HG02943 (cell line): ENCODE results near the gene PLEKHM3.
"Not testable (repeated sequence)": the region's sequence is repeated elsewhere in the genome, so short reads cannot be mapped to it uniquely, and the experiment has no call there.

ENCODE experiments used
- ATAC-seq: cut with Tn5 transposase; IDR thresholded peaks from one replicate; pipeline ENCODE4 v1.9.1; 2021; ENCODE audit warnings: mild to moderate bottlenecking, low read depth, moderate library complexity; ENCODE audit not compliant: unreplicated experiment

PLEKHM3 gene

DNA sequence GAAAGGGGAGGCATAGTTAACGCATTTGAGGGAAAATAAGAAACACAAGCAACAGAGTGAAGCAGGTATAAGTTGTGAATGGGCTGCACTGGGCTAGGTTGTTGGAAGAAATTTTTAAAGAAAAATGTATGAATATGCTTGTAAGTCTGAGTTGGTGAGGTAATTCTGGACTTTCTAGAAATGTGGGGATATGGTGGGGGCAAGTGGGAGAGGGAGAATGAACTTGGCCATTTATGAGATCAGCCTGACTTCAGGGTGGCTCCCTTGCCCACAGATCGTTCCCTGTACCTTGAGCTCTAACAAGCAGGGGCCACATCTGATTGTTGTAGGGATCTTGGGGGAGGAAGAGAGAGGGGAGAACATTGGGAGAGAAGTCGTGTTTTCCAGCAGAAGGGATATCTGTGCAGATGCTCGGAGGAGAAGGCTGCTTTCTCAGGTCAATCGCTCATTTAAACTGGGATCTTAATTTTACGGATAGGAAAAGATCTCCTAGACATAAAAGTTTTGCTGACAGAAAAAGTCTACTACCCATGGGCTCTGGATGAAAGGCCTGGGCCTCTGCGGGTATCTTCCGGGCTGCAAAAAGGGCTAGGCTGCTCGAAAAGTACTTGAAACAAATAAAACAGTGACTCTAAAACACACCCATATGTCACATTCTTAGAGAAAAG lies 213.1 kb downstream of the PLEKHM3 start:
- ATAC-seq: no peak

DNA sequence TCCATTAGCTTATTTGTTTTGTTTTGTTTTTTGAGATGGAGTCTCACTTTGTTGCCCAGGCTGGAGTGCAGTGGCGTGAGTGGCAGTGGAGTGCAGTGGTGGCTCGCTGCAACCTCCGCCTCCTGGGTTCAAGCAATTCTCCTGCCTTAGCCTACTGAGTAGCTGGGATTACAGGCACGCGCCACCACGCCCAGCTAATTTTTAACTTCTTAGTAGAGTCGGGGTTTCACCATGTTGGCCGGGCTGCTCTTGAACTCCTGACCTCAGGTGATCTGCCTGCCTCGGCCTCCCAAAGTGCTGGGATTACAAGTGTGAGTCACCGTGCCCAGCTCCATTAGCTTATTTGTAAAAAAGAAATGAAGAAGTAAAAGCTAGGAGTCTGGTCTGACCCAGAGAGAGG lies 213.7 kb downstream of the PLEKHM3 start:
- ATAC-seq: not testable (repeated sequence)

DNA sequence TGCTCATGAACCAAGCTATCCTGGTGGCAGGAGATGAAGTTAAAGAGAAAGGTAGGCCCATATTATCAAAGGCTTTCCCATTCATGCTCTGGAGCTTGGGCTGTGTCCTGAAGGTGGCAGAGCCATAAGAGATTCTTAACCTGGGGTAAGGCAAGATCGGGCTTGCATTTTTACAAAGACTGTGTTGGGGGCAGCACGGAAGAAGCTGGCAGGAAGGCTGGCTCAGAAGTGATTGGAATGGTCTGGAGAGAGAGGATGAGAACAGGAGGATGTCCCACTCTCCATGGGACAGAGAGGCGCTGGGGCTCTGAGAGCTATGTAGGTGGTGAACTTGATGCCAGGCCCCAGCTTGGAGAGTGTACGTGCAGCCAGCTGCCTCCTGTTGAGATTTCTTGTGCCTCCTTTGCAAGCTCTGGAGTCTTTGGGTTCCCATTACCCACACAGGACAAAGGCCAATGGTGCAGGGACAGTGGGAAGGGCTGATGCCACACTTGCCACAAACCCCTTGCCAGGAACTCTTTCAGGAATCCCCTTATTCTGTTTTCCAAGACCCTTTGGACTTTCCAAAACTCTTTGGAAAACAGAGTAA lies 215.0 kb downstream of the PLEKHM3 start:
- no peak for ATAC-seq

DNA sequence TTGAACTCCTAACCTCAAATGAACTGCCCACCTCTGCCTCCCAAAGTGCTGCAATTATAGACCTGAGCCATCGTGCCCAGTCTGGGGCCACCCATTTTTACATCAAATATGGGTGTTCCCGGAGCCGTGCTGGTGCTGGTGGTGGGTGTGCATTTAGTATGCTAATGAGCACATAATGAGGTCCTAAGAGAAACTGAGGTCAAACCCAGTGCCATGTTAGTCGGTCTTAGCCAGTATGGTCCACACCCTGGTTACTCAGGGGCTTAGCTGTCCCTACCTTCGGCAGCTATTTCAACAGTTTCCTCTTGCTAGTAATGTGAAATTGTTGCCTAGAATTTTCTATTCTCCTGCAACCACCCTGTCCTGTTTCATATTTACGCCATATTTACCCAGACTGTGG lies 217.2 kb downstream of the PLEKHM3 start:
- ATAC-seq: no peak

DNA sequence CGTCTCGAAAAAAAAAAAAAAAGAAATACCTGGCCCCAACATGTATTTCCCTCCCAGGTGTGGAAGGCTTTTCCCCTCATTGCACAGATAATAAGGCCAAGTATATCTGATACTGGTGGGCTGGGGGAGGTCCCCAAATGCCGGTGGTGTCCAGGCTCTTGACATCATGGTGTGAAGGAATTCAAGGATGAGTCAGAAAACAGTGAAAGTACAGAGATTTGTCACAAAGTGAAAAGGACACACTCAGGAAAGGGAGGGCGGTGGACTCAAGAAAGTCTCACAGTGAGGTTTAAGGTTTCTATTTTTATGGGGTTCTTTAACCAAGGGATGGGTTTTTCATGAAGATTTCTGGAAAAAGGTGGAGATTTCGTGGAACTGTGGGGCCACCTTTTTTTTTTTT lies 217.8 kb downstream of the PLEKHM3 start:
- no peak for ATAC-seq

DNA sequence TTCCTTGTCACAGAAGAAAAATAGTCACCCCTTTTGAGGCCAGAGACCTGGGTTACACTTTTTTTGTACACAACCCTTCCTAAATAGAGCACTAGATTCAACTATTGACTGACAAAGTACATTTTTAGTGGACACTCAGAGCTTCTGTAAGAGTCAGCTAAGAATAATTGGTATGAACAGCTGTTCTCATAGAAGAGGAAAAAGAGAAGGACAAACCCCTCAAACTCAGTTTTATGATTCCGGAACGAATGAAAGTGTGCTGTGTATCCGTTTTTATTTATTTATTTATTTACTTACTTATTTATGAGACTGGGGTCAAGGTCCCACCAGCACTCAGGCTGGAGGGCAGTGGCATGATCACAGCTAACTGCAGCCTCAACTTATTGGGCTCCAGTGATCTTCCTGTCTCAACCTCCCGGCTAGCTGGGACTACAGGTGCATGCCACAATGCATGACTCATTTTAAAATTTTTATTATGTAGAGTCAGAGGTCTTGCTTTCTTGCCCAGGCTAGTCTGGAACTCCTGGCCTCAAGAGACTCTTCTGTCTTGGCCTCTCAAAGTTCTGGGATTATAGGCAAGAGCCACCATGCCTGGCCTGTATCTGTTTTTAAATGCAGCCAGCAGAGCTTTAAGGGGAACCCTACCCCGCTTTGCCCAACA lies 219.6 kb downstream of the PLEKHM3 start:
- no peak for ATAC-seq

DNA sequence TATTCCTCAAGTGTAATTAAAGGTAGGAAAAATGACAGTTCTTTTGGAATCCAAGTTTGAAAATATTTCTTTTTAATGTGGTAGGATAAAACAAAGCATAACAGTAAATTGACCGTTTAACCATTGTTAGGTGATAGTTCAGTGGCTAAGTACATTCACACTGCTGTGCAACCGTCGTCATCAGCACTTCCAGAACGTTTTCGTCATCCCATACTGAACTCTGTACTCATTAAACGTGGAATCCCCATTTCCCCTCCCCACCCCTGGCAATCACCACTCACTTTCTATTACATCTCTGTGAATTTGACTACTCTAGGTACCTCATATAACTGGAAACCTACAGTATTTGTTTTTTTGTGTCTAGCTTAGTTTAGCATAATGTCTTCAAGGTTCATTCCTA lies 222.7 kb downstream of the PLEKHM3 start:
- ATAC-seq: no peak

DNA sequence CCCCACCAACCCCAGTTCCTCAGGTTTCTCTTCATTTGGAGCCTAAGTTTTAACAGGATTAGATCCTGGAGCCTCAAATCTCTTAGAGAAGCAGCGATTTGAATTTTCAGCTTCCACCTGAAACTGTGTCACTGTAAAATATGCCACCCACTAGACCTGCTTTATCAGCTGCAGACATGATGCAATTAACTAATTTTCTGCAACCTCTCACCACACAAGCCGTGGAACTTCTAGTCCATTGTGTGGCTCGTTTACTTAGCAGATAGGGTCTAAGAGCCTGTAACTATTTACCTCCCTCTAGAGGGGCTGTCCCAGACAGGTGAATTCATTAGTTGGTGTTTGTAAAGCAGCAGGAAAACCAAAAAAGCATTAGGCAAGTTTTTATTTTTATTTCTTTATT lies 224.1 kb downstream of the PLEKHM3 start:
- ATAC-seq: no peak

DNA sequence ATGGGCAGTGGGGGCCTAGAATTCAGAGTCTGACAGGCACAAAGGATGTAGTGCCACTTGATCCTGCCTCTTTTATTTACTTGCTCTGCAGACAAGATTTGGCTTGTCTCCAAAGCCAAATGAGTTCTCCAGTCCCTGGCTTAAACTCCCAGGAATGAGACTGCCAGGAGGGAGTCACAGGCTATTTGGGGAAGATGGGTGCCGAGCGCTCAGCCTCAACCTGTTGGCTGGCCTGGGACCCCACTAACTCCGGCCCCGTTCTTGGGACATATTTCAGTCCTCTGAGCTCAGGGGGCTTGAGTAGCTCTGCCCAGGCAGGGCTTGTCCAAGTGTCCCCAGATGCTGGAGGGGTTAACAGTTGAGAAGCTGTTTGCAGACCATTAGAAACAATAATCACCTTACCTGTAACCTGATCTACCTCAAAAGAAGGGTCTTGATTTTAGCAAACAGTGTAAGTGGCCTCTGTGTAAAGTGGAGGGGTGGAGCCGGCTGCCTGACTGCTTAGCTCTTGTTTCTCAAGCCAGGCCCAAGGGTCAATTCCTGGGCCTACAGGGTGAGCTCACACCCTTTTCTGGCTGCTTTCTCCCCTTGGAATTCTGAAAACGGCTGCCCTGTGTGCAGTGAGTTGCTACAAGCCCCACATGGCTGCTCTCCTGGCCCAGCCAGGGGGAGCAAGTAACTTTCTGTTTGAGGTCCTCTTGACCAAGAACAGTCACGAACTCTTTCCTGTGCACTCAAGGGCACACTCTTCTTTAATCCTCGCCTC lies 228.6 kb downstream of the PLEKHM3 start:
- ATAC-seq: no peak

DNA sequence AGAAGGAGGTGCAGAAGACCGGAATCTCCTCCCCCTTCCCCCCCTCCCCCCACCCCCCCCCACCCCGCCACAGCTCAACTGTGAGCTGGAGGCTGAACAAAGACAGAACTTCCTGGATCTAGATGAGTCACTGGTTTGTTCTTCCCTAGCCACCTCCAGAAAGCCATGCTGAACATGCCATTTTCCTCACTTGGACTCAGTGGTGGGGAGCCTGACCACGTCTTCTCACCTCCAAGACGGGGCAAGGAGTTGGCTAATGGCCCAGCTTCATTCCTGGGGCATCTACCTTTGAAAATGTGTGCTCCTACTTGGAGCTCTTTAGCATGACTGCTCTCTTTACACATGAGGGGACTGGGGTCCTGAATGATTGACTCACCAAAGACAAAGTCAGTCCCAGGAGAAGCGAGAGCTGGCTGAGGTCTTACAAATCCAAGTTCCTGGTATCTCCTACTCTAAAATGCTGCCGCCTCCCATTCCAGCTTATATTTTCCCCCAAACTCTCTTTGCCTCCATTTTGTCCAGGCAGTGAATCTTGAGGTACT lies 233.0 kb downstream of the PLEKHM3 start:
- ATAC-seq: no peak

DNA sequence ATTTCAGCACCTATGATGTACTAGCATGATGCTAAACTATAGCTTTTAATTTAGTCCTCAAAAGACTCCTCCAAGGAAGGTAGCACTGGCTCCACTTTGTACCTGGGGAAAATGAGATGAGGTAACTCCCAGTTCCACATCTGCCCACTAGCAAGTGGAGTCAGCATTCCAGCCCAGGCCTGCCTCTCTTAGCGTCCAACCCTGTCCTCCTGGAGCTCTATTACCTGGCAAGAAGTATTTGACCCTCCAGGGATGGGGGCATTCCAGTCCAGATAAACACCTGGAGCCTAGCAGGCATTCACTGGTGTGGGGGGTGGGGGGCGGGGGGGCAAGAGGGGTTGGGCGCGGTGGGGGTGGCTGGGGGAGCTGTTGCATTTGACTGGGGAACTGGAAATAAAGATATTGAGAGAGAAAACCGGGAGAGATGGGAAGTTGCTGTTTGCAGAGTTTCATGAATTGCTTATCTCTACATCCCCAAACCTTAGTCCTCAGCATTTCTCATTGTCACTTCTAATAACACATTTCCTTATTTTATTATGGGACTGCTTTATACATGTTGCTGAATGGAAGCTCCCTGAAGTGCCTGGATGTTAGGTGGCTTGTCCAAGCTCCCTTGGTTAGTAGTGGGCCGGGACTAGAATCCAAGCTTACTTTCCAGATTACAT lies 233.6 kb downstream of the PLEKHM3 start:
- ATAC-seq: no peak

DNA sequence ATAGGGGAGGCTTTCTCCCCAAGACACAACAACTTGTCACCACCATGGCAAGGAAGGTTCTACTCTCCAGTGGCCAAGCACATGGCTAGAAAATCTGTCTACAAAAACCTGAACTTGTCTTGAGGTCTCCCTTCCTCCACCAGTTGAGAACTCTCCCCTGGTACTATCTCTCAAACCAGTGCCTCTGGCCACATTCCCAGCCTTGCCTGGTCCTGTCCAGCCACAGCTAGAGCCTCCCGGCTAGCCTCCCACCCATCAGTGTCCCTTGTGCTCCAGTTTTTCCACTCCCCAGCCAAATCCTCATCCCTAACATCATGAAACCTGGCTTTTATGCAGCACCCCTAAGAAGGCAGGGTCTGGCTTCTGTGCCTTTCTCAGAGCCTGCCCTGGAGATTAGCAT lies 234.4 kb downstream of the PLEKHM3 start:
- ATAC-seq: no peak

DNA sequence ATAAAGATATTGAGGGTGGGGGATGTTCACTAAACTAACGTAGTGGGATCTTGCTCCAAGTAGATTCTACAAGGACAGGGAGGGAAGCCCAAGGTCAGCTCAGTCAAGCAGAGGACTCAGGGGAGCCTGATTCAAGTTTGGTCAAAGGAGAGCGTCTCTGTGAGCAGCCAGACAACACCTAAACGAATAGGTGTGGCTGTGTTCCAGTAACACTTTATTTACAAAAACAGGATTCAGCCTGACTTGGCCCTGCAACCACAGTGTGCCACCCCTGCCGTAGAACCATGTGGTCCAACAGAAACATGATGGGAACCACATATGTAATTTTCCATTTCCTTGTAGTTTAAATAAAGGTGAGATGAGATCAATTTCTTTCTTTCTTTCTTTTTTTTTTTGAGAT lies 237.5 kb downstream of the PLEKHM3 start:
- no peak for ATAC-seq

DNA sequence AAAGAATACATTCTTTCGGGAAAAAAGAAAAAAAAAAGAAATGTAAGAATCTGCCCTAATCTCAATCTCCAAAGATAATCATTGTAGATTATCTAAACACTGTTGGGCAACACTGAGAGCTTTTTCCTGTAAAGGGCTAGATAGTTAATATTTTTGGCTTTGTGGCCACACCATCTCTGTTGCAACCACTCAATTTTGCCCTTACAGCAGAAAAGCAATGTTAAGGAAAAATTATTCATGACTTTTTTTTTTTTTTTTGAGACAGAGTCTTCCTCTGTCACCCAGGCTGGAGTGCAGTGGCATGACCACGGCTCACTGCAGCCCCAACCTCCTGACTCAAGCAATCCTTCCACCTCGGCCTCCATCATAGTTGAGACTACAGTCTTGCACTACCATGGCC lies 238.3 kb downstream of the PLEKHM3 start:
- ATAC-seq: no peak

DNA sequence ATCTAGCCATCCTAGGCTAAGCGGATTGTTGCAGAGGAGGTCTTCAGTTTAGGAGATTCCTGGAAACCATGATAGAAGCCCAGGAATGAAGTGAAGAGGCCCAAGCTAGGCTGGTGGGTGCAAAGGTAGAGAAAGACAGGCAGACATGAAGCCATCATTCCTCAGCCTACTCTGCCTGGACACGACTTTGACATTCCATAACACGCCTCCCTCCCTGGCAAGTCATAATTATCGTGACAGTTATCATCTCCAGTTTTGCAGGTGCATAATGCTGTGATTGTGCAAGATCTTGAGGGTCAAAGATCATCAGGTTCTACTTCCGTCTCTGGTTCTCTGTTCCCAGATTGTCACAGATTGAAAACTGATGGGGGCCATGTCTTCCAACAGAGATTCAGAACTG lies 240.4 kb downstream of the PLEKHM3 start:
- no peak for ATAC-seq

DNA sequence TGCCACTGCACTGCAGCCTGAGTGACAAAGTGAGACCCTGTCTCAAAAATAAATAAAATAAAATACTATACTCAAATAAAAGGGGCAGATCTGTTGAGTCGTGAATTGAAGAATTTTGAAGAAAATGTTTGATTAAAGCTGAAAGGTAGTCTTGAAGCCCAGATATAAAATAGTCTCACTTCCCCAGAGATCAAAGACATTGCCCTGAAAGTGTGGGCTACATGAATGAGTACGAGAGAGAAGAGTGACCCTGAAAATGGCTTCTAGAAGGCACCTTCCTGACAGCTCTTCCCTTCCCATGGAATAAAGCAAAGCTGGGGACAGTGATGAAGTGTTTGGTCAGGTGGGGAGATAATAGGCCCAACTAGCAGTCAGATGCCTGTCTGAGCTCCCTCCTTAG lies 241.8 kb downstream of the PLEKHM3 start:
- no peak for ATAC-seq

DNA sequence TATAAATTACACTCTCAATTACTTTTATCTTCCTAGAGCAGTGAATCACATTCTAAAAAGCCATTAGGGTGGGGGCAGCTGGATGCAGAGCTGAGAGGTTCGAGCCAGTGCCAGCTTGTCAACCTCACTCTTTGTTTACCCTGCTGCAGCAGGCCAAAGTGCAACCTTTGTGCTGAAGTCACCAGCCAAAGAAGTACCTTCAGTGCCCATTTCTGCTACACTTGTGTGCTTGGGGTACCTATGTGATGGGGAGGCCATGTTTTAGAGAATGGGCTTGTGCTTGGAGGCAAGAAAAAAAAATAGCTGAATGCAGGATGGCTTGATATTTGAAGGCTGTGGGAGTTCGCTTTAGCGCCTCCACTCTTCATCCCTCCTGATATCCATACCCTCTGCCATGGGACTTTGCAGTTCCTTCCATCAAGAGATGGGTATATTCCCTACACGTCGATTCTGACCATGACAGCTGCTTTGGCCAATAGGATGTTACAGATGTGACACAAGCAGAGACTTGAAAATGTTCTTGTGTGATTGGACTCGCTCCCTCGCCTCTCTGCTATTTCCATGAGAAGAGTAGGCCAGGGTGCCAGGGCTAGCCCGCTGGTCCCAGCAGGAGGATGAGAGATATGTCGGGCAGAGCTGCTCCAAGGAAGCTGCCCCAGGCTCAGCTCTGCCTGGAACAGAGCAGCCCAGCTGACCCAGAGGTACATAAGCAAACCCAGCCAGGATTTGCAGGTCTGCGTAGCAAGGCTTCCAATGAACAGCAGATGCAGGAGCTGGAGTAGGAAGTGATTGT lies 242.9 kb downstream of the PLEKHM3 start:
- no peak for ATAC-seq

DNA sequence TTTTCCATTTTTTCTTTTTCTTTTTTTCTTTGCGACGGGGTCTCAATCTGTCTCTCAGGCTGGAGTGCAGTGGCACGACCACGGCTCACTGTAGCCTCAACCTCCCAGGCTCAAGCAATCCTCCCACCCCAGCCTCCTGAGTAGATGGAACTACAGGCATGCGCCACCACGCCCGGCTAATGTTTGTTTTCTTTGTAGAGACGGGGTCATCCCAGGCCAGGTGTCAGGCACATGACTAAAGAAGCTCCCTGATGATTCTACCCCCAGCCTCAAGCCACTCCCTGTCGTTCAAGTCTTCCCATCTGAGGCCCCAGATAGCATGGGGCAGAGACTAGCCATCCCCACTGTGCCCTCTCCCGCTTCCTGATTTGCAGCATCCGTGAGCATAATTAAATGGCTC lies 245.8 kb downstream of the PLEKHM3 start:
- ATAC-seq: no peak

DNA sequence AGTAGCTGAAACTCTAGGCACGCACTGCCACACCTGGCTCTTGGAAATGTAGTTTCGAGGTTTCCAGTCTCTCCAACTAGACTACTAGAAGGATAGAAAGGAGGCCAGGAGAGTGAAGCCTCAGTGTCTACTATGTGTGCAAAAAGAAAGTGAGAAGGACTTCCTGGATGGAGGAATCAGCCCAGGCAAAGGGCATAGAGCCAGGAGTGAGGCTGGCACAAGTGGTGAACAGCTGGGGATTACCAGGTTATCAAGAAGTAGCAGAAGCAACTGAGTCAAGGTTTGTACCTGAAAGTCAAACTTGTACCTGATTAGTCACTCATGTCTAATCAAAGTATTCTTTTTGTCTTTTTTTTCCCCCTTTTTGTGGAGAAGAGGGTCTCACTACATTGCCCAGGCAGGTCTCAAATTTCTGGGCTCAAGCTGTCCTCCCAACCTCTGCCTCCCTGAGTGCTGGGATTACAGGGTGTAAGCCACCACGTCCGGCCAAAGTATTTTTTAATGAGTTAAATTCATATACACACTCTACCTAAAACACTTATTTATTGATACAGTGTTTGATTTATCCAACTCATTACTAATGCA lies 246.9 kb downstream of the PLEKHM3 start:
- no peak for ATAC-seq
